Stimulated activated CD8-positive, alpha-beta memory T cell treated with anti-CD3 and anti-CD28 coated beads, Interleukin-2, amount 100 ng/mL, for 1 hour (primary cell): ENCODE data around the gene SLC6A12.
A peak's percentile ranks its signal among the peaks of the same experiment; 100 is the strongest.

Source experiments
- DNase-seq, 2 donors: peaks; one replicate each; pipeline ENCODE4 v3.0.0-alpha.2; 2020; ENCODE audit warnings: low read depth in 2 of 2

SLC6A12 gene

GRCh38 chr12:234891-235415, 21.0 kb upstream of the SLC6A12 start:
- DNase-seq, result no peak

DNA sequence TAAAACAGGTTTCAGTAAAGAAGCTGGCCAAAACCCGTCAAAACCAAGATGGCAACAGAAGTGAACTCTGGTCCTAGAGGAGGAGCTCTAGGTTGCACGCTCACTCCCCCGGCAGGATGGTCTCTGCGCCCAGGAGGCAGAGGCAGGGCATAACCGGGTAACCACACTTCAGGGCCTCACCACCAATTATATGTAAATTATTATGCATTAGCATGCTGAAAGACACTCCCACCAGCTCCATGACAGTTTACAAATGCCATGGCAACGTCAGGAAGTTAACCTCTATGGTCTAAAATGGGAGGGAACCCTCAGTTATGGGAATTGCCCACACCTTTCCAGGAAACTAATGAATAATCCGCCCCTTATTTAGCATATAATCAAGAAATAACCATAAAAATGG, 20.1 kb upstream of the SLC6A12 start:
- no peak for DNase-seq

DNA sequence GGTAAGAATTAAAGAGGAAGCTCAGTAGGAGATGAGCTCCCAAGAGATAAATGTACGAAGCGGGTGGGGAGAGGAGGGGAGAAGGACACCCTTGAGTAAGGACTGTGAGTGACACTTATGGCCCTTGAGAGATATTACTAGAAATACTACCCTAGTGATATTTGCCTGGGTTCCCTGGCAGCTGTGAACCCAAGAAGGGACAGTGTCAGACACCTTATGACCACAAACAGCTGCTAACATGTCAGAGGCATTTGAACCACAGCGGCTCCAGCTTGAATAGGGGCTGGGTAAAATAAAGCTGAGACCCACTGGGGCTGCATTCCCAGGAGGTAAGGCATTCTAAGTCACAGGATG, 19.6 kb upstream of the SLC6A12 start:
- DNase-seq, result no peak

DNA sequence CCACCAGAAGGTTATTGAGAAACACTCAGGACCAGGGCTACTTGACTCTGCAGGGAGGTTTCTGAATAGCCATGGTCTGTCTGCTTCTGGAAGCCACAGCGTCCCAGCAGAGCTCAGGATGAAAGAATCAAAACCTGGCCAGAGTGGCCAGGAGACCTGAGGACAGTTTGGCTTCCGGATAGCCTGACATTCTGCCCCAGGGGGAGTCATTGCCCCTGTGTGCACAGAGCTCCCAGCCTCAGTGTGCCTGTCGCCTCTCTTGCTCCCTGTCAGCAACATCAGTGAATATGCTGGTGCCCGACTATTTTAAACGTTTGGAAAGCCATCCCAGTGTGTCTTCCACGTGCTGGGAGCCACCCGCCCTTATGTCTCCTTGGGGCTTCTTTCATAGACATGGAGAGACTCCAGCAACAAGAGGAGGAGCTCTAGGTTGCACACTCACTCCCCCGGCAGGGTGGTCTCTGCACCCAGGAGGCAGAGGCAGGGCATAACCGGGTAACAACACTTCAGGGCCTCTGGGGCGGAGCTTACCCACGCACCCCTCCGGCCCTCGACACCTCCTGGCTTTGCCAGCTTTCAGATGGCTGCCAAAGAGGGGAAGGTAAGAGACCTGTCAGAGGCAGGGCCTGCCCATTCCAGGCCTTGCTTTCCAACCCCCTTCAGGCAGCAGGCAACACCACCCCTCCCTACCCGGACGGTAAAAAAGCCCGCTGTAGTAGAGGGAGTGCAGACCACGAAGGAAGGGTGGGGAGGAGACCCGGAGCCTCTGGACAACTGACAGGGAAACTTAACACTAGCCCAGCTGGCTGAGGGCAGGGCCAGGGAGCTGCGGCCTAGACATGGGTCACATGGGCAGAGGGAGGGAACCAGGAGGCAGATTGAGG, 19.0 kb upstream of the SLC6A12 start:
- no peak for DNase-seq

- no peak for DNase-seq
These were observed 17.1 kb upstream of the SLC6A12 start for GRCh38 chr12:230925-231671.

- DNase-seq, result no peak
These were observed 15.7 kb upstream of the SLC6A12 start for GRCh38 chr12:229441-230191.

DNA sequence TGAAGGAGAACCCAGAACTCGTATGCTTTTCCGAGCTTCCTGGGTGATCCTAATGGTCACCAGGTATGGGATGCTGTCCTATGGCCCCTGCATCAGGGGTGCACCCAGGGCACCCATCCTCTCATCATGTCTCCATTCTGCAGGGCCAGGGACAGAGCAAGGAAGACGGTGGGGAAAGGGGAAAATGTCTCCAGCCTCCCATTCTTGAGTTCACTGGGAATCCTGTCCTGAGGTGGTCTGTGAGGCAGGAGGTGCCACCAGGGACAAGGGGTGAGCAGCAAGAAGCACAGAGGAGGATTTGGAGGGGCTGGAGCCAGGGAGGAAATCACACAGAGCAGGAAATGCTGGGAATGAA, 14.9 kb upstream of the SLC6A12 start:
- no peak for DNase-seq

- DNase-seq, result no peak
These were observed 14.2 kb upstream of the SLC6A12 start for GRCh38 chr12:227923-228845.

GRCh38 chr12:227286-227915, 13.4 kb upstream of the SLC6A12 start:
- DNase-seq, result no peak

- no peak for DNase-seq
These were observed 12.4 kb upstream of the SLC6A12 start for GRCh38 chr12:226401-226800.

DNA sequence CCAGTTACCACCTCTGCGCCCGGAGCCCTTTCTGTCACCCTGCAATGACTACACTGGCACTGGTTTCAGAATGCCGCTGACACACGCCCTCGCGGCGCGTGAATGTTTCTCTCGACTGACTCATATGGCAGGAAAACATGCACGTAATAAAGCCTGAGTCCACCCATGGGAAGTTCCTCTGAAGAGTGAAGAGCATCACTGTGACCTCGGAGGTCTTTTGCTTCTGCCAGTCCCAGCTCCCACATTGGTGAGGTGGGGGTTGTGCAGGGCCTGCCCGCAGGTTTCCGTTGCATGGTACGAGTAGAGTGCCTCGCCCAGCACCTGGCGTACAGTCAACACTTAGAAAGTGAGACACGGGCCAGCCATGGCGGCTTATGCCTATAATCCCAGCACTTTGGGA, 11.1 kb upstream of the SLC6A12 start:
- no peak for DNase-seq

- DNase-seq, result no peak
These were observed 10.4 kb upstream of the SLC6A12 start for GRCh38 chr12:224330-224729.

- no peak for DNase-seq
These were observed 9.9 kb upstream of the SLC6A12 start for GRCh38 chr12:223841-224240.

GRCh38 chr12:221736-222135, 7.8 kb upstream of the SLC6A12 start:
- no peak for DNase-seq

DNA sequence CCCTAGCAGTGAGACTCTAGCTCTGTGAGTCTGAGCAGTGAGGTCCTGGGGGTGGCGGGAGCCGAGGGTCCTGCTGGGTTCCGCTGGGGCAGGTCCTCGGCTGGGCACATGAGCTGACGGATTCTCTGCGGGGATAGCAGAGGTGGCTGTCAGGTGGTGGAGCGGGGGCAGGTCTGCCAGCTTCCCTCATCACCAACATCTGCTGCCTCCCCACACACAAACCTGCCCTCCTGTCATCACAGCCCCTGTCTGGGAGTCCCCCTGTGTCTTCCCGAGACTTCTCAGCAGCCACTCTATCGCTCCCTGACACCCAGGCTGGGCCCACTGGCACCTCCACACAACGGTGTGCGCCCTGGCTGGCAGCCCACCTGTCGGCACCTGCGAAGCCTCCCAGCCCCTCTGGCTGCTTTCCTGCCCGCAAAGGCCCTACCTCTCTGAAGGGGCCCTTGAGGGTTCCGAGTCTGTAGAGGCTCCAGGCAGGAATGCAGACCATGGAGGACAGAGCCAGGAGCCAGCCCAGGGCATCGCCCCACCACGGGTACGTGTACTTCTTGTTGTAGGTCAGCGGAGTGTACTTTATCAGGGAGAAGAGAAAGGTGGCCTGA, 7.1 kb upstream of the SLC6A12 start:
- DNase-seq, result no peak

DNA sequence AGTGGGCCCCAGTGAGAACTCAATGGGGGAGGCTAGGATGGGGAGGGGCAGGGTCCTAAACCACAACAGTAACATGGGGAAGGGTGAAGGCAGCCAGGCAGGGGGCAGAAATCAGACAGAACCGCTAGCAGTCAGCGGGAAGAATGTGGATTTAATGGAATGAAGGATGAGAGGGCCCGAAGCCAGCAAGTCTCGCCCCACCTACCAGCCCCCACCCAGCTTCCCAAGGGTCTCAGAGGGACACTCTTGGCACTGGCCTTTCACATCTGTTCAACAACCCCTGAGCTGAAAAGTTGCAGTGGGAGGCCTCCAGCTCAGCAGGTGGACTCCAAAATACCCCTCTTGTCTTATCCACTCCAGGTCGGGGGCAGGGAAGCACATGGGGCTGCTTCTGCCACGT, 6.5 kb upstream of the SLC6A12 start:
- DNase-seq, result no peak

DNA sequence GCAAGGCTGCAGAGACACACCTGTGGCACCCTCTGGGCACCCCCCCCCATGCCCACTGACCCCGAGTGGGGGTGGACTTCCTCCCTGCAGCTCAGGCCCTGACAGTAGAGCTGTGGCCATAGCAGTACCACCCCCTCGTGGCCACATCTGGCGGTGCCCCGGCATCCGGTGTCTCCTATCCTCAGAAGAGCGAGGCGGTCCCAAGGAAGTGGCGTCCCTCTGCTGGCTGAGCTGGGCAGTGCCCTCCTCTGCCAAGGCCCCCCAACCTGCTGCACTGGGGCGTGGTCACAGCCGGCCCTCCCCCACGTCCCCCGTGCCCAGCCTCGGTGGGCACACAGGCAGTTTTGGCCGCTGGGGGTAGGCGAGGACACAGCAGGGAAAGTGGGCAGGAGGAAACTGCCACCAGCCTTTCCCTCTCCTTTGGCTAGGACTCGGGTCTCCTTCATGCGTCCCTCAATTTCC, 6.0 kb upstream of the SLC6A12 start:
- peak in 1 of 2 donors; percentile 9 for DNase-seq

GRCh38 chr12:218728-219590, 5.0 kb upstream of the SLC6A12 start:
- no peak for DNase-seq

DNA sequence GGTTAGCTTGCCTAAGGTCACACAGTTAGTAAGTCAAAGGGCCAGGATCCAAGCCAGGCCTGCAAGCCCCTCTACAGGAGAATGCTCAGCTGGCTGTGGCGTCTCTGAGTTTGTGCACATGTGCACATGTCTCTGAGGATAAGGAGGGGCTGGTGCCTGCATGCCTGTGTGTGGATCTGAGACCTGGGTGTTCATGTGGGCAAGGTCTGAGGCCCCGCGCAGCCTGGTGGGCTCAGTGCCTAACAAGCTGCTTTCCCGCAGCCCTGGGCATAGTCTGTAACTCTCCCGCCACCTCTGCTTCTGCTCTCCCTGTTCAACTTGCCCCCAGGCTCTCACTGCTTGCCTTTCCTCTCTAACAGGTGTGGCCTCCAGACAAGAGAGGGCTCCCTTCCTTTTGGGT, 4.3 kb upstream of the SLC6A12 start:
- no peak for DNase-seq
